ENCODE measurements around the gene WDR41.
"Not testable (repeated sequence)": the region's sequence is repeated elsewhere in the genome, so short reads cannot be mapped to it uniquely, and the experiment has no call there.

The WDR41 gene

GRCh38 chr5:77389746-77390145 lies 102.4 kb downstream of the WDR41 start:
- ChIA-PET CTCF (no interaction called here), POLR2A (no interaction called here)
- no peak for DNase-seq (ENCODE audit: low read depth, low spot score)
- no peak overlapping the region for H3K4me3 ChIP-seq (ENCODE audit: low read depth, low read length)
- TF ChIP-seq CTCF (IDR thresholded peaks at IDR 0.05; ENCODE audit: insufficient read depth, low read length, missing control alignments): no peak

GRCh38 chr5:77386340-77386739 lies 105.8 kb downstream of the WDR41 start:
- POLR2A ChIA-PET; H3K4me3 ChIP-seq (ENCODE audit: low read depth, low read length); CTCF ChIA-PET; DNase-seq (ENCODE audit: low read depth, low spot score): not testable (repeated sequence)

GRCh38 chr5:77383336-77383735 lies 108.8 kb downstream of the WDR41 start:
- H3K4me3 ChIP-seq (ENCODE audit: low read depth, low read length); DNase-seq (ENCODE audit: low read depth, low spot score); POLR2A ChIA-PET; CTCF ChIA-PET: not testable (repeated sequence)

Measured in AG04449 (cell line).